ENCODE data around the gene TSPOAP1. TPM values are rescaled to one million over a fixed set of nuclear protein-coding genes. Genes with fewer than 3 reads are reported as not detected.

Gene TSPOAP1
- total and polyA plus RNA-seq, 2 of the 13 experiments (the other 11 are each of a cell fraction or from before 2014, with no cell fraction given): not detected

DNA sequence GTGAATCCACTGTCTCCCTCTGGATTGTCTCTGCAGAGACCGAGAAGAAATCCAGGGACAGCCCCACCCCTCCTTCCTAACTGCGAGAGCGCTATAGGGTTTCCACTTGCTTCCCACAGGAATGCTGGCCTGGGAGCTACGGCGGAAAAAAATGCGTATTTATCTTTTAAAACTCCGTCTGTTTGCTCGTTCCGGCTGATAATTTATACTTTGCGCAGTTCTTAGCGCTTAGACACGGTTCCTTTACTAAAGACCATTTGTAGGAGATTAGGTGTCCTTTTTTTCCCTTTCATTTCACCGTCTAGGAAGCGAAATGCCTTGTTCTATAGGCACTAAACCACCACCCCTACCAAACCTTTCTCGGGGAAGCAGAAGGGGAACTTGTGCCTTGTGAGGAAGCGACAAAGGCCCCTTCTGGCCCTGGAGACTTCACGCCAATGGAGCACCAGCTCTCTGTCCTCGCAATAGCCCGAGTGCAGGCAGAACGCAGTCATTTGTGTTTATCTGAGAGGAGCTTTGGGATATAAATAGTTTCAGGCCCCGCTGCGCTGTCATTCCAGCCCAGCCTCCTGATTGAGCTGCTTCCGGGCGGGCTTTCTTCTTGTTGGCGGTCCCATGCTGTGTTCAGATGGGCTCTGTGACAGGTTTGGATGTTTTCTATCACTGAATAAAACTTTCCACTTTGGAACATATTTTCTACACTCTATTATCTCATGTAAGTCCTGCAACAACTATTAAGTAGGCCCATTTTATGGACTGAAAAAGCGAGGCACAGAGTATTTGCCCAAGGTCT is 24.2 kb upstream of the TSPOAP1 start (continued):
- TF ChIP-seq ZHX2 (IDR thresholded peaks at IDR 0.05; ENCODE audit: low read depth) (no peak), ZHX2 (CRISPR knock-in tag; IDR thresholded peaks at IDR 0.05; ENCODE audit: borderline replicate concordance) (no peak), ZNF709 (CRISPR knock-in tag; IDR thresholded peaks at IDR 0.05) (no peak), ZNF343 (CRISPR knock-in tag; IDR thresholded peaks at IDR 0.05) (no peak), GLI4 (CRISPR knock-in tag; IDR thresholded peaks at IDR 0.05; ENCODE audit: borderline replicate concordance) (no peak), PHF5A (CRISPR knock-in tag; IDR thresholded peaks at IDR 0.05; ENCODE audit: low read depth, unreplicated experiment) (no peak), ETV5 (CRISPR knock-in tag; IDR thresholded peaks at IDR 0.05; ENCODE audit: borderline replicate concordance) (no peak), FOXM1 (CRISPR knock-in tag; IDR thresholded peaks at IDR 0.05) (no peak), POLR2AphosphoS2 (IDR thresholded peaks at IDR 0.05; ENCODE audit: low read depth, low read length) (no peak)
- TF ChIP-seq, protein P1, sequence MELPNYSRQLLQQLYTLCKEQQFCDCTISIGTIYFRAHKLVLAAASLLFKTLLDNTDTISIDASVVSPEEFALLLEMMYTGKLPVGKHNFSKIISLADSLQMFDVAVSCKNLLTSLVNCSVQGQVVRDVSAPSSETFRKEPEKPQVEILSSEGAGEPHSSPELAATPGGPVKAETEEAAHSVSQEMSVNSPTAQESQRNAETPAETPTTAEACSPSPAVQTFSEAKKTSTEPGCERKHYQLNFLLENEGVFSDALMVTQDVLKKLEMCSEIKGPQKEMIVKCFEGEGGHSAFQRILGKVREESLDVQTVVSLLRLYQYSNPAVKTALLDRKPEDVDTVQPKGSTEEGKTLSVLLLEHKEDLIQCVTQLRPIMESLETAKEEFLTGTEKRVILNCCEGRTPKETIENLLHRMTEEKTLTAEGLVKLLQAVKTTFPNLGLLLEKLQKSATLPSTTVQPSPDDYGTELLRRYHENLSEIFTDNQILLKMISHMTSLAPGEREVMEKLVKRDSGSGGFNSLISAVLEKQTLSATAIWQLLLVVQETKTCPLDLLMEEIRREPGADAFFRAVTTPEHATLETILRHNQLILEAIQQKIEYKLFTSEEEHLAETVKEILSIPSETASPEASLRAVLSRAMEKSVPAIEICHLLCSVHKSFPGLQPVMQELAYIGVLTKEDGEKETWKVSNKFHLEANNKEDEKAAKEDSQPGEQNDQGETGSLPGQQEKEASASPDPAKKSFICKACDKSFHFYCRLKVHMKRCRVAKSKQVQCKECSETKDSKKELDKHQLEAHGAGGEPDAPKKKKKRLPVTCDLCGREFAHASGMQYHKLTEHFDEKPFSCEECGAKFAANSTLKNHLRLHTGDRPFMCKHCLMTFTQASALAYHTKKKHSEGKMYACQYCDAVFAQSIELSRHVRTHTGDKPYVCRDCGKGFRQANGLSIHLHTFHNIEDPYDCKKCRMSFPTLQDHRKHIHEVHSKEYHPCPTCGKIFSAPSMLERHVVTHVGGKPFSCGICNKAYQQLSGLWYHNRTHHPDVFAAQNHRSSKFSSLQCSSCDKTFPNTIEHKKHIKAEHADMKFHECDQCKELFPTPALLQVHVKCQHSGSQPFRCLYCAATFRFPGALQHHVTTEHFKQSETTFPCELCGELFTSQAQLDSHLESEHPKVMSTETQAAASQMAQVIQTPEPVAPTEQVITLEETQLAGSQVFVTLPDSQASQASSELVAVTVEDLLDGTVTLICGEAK (IDR thresholded peaks at IDR 0.05): no peak
- TF ChIP-seq, protein P1 (CRISPR knock-in tag; IDR thresholded peaks at IDR 0.05): no peak
- TF ChIP-seq, protein P2, sequence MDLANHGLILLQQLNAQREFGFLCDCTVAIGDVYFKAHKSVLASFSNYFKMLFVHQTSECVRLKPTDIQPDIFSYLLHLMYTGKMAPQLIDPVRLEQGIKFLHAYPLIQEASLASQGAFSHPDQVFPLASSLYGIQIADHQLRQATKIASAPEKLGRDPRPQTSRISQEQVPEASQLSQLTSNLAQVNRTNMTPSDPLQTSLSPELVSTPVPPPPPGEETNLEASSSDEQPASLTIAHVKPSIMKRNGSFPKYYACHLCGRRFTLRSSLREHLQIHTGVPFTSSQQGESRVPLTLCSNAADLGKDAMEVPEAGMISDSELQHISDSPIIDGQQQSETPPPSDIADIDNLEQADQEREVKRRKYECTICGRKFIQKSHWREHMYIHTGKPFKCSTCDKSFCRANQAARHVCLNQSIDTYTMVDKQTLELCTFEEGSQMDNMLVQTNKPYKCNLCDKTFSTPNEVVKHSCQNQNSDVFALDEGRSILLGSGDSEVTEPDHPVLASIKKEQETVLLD (CRISPR knock-in tag; IDR thresholded peaks at IDR 0.05; ENCODE audit: low read depth): no peak

All from HepG2 (cell line).